ENCODE results near the gene CDC14B. TPM values are rescaled to one million over a fixed set of nuclear protein-coding genes. Genes with fewer than 3 reads are reported as not detected.
"Not testable (repeated sequence)": the region's sequence is repeated elsewhere in the genome, so short reads cannot be mapped to it uniquely, and the experiment has no call there.

Gene CDC14B
- 10 to 100 TPM; 15.1 to 20.4 TPM for total RNA-seq
- long read RNA-seq, partial matches to known transcripts = 2 of 9 reads
- long read RNA-seq, other reads (novel, unspliced or antisense) = 7 of 9 reads

DNA sequence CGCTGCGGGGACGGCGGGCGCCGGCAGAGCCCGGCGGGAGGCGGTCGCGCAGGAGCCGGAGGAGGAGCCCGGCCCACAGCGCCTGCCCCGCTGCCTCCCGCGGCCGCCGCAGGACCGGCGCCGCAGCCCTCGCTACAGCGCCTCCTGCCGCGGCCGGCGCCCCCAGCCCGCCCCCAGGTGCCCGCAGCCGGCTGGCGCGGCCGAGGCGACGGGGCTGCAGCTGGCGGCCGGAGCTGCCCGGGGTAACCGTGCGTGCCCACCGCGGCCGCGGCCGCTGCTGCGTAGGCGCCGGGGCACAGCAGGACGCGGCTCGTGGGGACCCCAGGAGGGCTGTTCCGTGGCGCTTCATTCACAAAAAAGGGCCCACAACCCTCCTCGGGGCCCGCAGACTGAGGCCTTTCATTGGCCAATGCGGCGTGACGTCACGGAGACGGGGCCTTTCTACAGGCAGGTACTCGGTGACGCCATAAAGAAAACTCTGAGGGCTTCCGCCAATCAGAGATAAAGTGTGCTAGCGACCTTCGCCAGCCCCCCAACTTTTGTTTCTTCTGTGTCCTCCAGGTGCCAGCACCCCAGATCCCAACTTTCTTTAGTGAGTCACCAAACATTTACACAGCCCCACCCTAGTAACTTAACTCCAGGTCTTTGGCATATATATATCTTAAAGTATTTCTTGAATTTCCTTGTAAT, at the start of gene CDC14B:
Gene CDC14B (minus strand): TSS at position 353 of the 690 bp plus-strand sequence. CDS start 465 bp downstream, outside the sequence.
- intact Hi-C loops (cut with DNase I) = no loop called here
- peak; percentile 82 to 86 for ATAC-seq
- peak; percentile 95 for DNase-seq

DNA sequence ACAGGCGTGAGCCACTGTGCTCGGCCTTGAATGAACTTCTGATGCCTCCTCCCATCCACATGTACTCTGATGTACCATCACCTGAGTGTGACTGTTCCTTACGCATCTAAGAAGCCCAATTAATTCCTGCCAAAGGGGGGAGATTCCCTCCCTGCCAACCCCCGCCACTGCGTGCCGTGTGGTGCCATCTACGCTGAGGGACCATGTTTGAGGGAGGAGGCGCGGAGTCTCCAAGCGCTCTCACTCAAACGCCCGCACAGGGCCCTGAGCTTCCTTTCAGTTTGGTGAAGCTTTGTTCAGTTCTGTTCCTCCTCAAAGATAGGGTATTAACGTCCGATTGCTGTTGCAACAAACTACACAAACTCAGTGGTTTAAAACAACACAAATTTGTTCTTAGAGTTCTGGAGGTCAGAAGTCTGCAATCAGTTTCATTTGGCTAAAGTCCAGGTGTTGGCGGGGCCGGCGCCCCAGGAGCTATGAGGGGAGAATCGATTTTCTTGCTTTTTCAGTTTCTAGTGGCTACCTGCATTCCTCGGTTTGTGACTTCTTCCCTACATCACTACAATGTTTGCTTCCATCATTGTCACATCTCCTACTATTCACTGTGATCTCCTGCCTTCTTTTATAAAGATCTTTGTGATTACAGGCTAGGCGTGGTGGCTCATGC, 49.4 kb upstream of the CDC14B start:
- intact Hi-C loops (cut with DNase I) = loop anchor here in 1 of 2 donors (10.0 kb wide), 1 partner anchor 224 kb away; no protein-coding TSS in a partner anchor
- no peak for ATAC-seq
- DNase-seq = no peak

GRCh38 chr9:96667363-96667728, 47.7 kb upstream of the CDC14B start:
- no peak for ATAC-seq
- intact Hi-C loops (cut with DNase I) = loop anchor here in 1 of 2 donors (2.0 to 10.0 kb wide), 2 partner anchors 223 to 341 kb away; no protein-coding TSS in a partner anchor
- no peak for DNase-seq

GRCh38 chr9:96666653-96667362, 47.2 kb upstream of the CDC14B start:
- intact Hi-C loops (cut with DNase I) = loop anchor here in 1 of 2 donors (2.0 to 10.0 kb wide), 2 partner anchors 222 to 340 kb away; no protein-coding TSS in a partner anchor
- not testable (repeated sequence) for DNase-seq
- ATAC-seq = peak; percentile 70 to 71

- ATAC-seq (no peak), DNase-seq (no peak)
- intact Hi-C loops (cut with DNase I) = loop anchor here in 1 of 2 donors (2.0 to 10.0 kb wide), 2 partner anchors 221 to 339 kb away; no protein-coding TSS in a partner anchor
These were observed 46.1 kb upstream of the CDC14B start for GRCh38 chr9:96665789-96666188.

- peak in 1 of 2 donors; percentile 43 for ATAC-seq
- intact Hi-C loops (cut with DNase I) = loop anchor here in 1 of 2 donors (10.0 kb wide), 1 partner anchor 219 kb away; no protein-coding TSS in a partner anchor
- DNase-seq = no peak
These were observed 44.0 kb upstream of the CDC14B start for GRCh38 chr9:96663506-96664120.

DNA sequence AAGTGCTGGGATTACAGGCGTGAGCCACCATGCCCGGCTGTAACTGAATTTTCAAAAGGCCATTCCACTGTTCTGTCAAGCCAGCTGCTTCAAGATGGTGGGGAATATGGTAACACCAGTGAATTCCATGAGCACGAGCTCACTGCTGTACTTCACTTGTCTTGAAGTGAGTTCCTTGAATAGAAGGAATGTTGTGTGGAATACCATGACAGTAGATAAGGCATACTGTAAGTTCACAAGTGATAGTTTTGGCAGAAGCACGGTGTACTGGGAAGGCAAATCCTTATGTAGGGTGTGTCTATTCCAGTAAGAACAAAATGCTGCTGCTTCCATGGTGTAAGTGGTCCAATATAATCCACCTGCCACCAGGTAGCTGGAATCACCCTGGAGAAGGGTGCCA, 42.1 kb upstream of the CDC14B start:
- intact Hi-C loops (cut with DNase I) = loop anchor here in 1 of 2 donors (10.0 kb wide), 1 partner anchor 217 kb away; no protein-coding TSS in a partner anchor

GRCh38 chr9:96660692-96661248, 41.1 kb upstream of the CDC14B start:
- intact Hi-C loops (cut with DNase I) = loop anchor here in 1 of 2 donors (10.0 kb wide), 1 partner anchor 216 kb away; no protein-coding TSS in a partner anchor
- DNase-seq = no peak

More for the DNA sequence above, 42.1 kb upstream of the CDC14B start:
- DNase-seq (no peak), ATAC-seq (no peak)

GRCh38 chr9:96655198-96655851, 35.7 kb upstream of the CDC14B start, which contains the start of gene PRXL2C:
TSS of gene PRXL2C (minus strand) at chr9:96655317. CDS start at chr9:96655281, 36 bp downstream.
- intact Hi-C loops (cut with DNase I) = loop anchor here in 1 of 2 donors (10.0 kb wide), 1 partner anchor 91 kb away; no protein-coding TSS in a partner anchor
- peak; percentile 88 to 90 for ATAC-seq
- DNase-seq = peak; percentile 92

More at GRCh38 chr9:96660692-96661248, 41.1 kb upstream of the CDC14B start:
- ATAC-seq = no peak

GRCh38 chr9:96654450-96655197, 35.0 kb upstream of the CDC14B start:
- intact Hi-C loops (cut with DNase I) = loop anchor here in 1 of 2 donors (10.0 kb wide), 1 partner anchor 90 kb away; no protein-coding TSS in a partner anchor
- peak; percentile 88 to 91 for ATAC-seq
- peak; percentile 93 for DNase-seq

- DNase-seq (no peak), ATAC-seq (no peak)
- intact Hi-C loops (cut with DNase I) = loop anchor here in 1 of 2 donors (10.0 kb wide), 1 partner anchor 87 kb away; no protein-coding TSS in a partner anchor
These were observed 32.0 kb upstream of the CDC14B start for GRCh38 chr9:96651626-96652025.

- ATAC-seq (no peak), DNase-seq (no peak)
- intact Hi-C loops (cut with DNase I) = loop anchor here in 1 of 2 donors (10.0 kb wide), 1 partner anchor 85 kb away; no protein-coding TSS in a partner anchor
These were observed 30.1 kb upstream of the CDC14B start for GRCh38 chr9:96649620-96650324.

- intact Hi-C loops (cut with DNase I) = no loop called here
These were observed 26.7 kb upstream of the CDC14B start for GRCh38 chr9:96646081-96646991.

GRCh38 chr9:96644137-96644536, 24.5 kb upstream of the CDC14B start:
- no peak for ATAC-seq
- intact Hi-C loops (cut with DNase I) = no loop called here
- no peak for DNase-seq

More at GRCh38 chr9:96646081-96646991, 26.7 kb upstream of the CDC14B start:
- peak; percentile 34 to 69 for ATAC-seq
- DNase-seq = no peak

- ATAC-seq (no peak), DNase-seq (no peak)
- intact Hi-C loops (cut with DNase I) = no loop called here
These were observed 21.9 kb upstream of the CDC14B start for GRCh38 chr9:96641514-96641913.
